ENCODE measurements around the gene TEKT3. TPM values are rescaled to one million over a fixed set of nuclear protein-coding genes. Genes with fewer than 3 reads are reported as not detected.

Gene TEKT3
- polyA plus RNA-seq, 3 donors, result not detected

GRCh38 chr17:15377616-15378015, 36.2 kb upstream of the TEKT3 start:
- Histone ChIP-seq H3K27ac (ENCODE audit: low read depth in 1 of 2, low read length in 2 of 2) (no peak overlapping the region), H3K4me2 (replicated peaks; ENCODE audit: extremely low read depth, low read length, poor library complexity, severe bottlenecking) (no peak overlapping the region), H3K4me3 (replicated peaks in 1 of 3; ENCODE audit: low read depth in 2 of 3, low read length in 3 of 3) (no peak overlapping the region), H3K36me3 (replicated peaks in 1 of 2; ENCODE audit: control insufficient read depth in 1 of 2, insufficient read depth in 2 of 2, low read length in 2 of 2) (no peaks in the 10 kb centered on the region), H4K20me1 (ENCODE audit: insufficient read depth, low read length) (no peaks in the 10 kb centered on the region), H3K9me3 (replicated peaks in 1 of 2; ENCODE audit: control insufficient read depth in 1 of 2, insufficient read depth in 1 of 2, low read length in 2 of 2) (no peaks in the 10 kb centered on the region), H3K9ac (ENCODE audit: insufficient read depth, low read length, poor library complexity, severe bottlenecking) (no peak overlapping the region), H3K27me3 (ENCODE audit: control insufficient read depth in 2 of 2, insufficient read depth in 2 of 2, low read length in 2 of 2) (no peaks in the 10 kb centered on the region), H3K4me1 (ENCODE audit: control insufficient read depth in 1 of 2, insufficient read depth in 2 of 2, low read length in 2 of 2) (no peaks in the 10 kb centered on the region), H3K79me2 (ENCODE audit: insufficient read depth, low read length) (no peaks in the 10 kb centered on the region), H2AFZ (ENCODE audit: insufficient read depth, low read depth, low read length, poor library complexity, severe bottlenecking) (no peak overlapping the region)
- Mint-ChIP-seq H3K27ac (no peak overlapping the region), H3K36me3 (no peaks in the 10 kb centered on the region), H3K9me3 (peaks cover 0 to 3% (median 0%) of the 10 kb centered on the region in 7 donors), H3K4me1 (no peaks in the 10 kb centered on the region), H3K27me3 (ENCODE audit: low read depth in 3 of 3) (peaks cover 7 to 13% (median 9%) of the 10 kb centered on the region in 3 donors), H3K4me3 (no peak overlapping the region)
- no peak for TF ChIP-seq CTCF (IDR thresholded peaks at IDR 0.05)
- intact Hi-C loops (cut with micrococcal nuclease), result no loop called here
- 88% methylated on average over 4 of the region's 6 CpGs for WGBS (ENCODE audit: insufficient coverage)
- no peak for DNase-seq

- Histone ChIP-seq H4K20me1 (ENCODE audit: insufficient read depth, low read length) (no peaks in the 10 kb centered on the region), H3K4me3 (replicated peaks in 1 of 3; ENCODE audit: low read depth in 2 of 3, low read length in 3 of 3) (no peak overlapping the region), H3K27me3 (ENCODE audit: control insufficient read depth in 2 of 2, insufficient read depth in 2 of 2, low read length in 2 of 2) (no peaks in the 10 kb centered on the region), H3K9ac (ENCODE audit: insufficient read depth, low read length, poor library complexity, severe bottlenecking) (no peak overlapping the region), H2AFZ (ENCODE audit: insufficient read depth, low read depth, low read length, poor library complexity, severe bottlenecking) (no peak overlapping the region), H3K9me3 (replicated peaks in 1 of 2; ENCODE audit: control insufficient read depth in 1 of 2, insufficient read depth in 1 of 2, low read length in 2 of 2) (no peaks in the 10 kb centered on the region), H3K36me3 (replicated peaks in 1 of 2; ENCODE audit: control insufficient read depth in 1 of 2, insufficient read depth in 2 of 2, low read length in 2 of 2) (no peaks in the 10 kb centered on the region), H3K79me2 (ENCODE audit: insufficient read depth, low read length) (no peaks in the 10 kb centered on the region), H3K27ac (ENCODE audit: low read depth in 1 of 2, low read length in 2 of 2) (no peak overlapping the region), H3K4me1 (ENCODE audit: control insufficient read depth in 1 of 2, insufficient read depth in 2 of 2, low read length in 2 of 2) (no peaks in the 10 kb centered on the region), H3K4me2 (replicated peaks; ENCODE audit: extremely low read depth, low read length, poor library complexity, severe bottlenecking) (no peak overlapping the region)
- Mint-ChIP-seq H3K4me3 (no peak overlapping the region), H3K36me3 (no peaks in the 10 kb centered on the region), H3K4me1 (no peaks in the 10 kb centered on the region), H3K9me3 (peaks cover 0 to 3% (median 0%) of the 10 kb centered on the region in 7 donors), H3K27me3 (ENCODE audit: low read depth in 3 of 3) (peaks cover 7 to 13% (median 9%) of the 10 kb centered on the region in 3 donors), H3K27ac (no peak overlapping the region)
- intact Hi-C loops (cut with micrococcal nuclease), result no loop called here
- no peak for TF ChIP-seq CTCF (IDR thresholded peaks at IDR 0.05)
- no peak for DNase-seq
- 100% methylated on average over 2 of the region's 4 CpGs for WGBS (ENCODE audit: insufficient coverage)
These were observed 35.8 kb upstream of the TEKT3 start for GRCh38 chr17:15377200-15377599.

All from CD14-positive monocyte (primary cell).